ENCODE measurements around the gene CITED1. TPM values are rescaled to one million over a fixed set of nuclear protein-coding genes. Genes with fewer than 3 reads are reported as not detected.

CITED1 gene
- total and polyA plus RNA-seq, 7 experiments from 2014 or later: 1.5 TPM; not detected in 6

Other genes with a start within 250 kb of the CITED1 start
- gene RTL5, start 174.0 kb downstream of the CITED1 start, total RNA-seq: 1 to 10 TPM in 1 of 5 experiments, under 1 TPM in 4; 0.08 to 2.1 (median 0.19) TPM
- gene RTL5, start 174.0 kb downstream of the CITED1 start, polyA plus RNA-seq: not detected
- gene PIN4, start 124.2 kb downstream of the CITED1 start, total RNA-seq: 10 to 100 TPM in 2 of 5 experiments, 1 to 10 TPM in 3; 2.0 to 13.6 (median 9.5) TPM
- gene PIN4, start 124.2 kb downstream of the CITED1 start, polyA plus RNA-seq: 10 to 100 TPM; 16.6 to 30.9 TPM
- gene ERCC6L, start 66.9 kb downstream of the CITED1 start, total RNA-seq: 1 to 10 TPM in 1 of 5 experiments, under 1 TPM in 4; 0.11 to 6.6 (median 0.16) TPM
- under 1 TPM; 0.49 to 0.58 TPM for gene ERCC6L, start 66.9 kb downstream of the CITED1 start, polyA plus RNA-seq
- gene RPS4X, start 28.7 kb downstream of the CITED1 start, total RNA-seq: 1,000 to 10,000 TPM in 4 of 5 experiments, 100 to 1,000 TPM in 1; 939 to 1,615 (median 1,588) TPM
- gene RPS4X, start 28.7 kb downstream of the CITED1 start, polyA plus RNA-seq: 1,000 to 10,000 TPM in 1 of 2 donors, 100 to 1,000 TPM in 1; 971 to 1,125 TPM